HPDE6-E6E7 (cell line): ENCODE measurements around the gene BLID.
A peak's percentile ranks its signal among the peaks of the same experiment; 100 is the strongest.

Source experiments
- DNase-seq: peaks from one replicate; pipeline ENCODE4 v3.0.0; 2011; ENCODE audit warnings: missing footprints; ENCODE audit errors: extremely low spot score

Gene BLID

GRCh38 chr11:122081073-122081472, 34.9 kb downstream of the BLID start:
- DNase-seq = no peak

GRCh38 chr11:122077459-122077858, 38.6 kb downstream of the BLID start:
- no peak for DNase-seq

- no peak for DNase-seq
Observed at GRCh38 chr11:122076512-122077120, 39.4 kb downstream of the BLID start.

- no peak for DNase-seq
Observed at GRCh38 chr11:122075016-122075415, 41.0 kb downstream of the BLID start.

GRCh38 chr11:122074022-122074421, 42.0 kb downstream of the BLID start:
- no peak for DNase-seq

GRCh38 chr11:122071709-122072202, 44.3 kb downstream of the BLID start:
- no peak for DNase-seq

- DNase-seq = peak; percentile 66
Observed at GRCh38 chr11:122069707-122070360, 46.2 kb downstream of the BLID start.

- no peak for DNase-seq
Observed at GRCh38 chr11:122068837-122069236, 47.2 kb downstream of the BLID start.

- no peak for DNase-seq
Observed at GRCh38 chr11:122068141-122068540, 47.9 kb downstream of the BLID start.
